ENCODE measurements around the gene SESTD1. TPM values are rescaled to one million over a fixed set of nuclear protein-coding genes. Genes with fewer than 3 reads are reported as not detected.

The SESTD1 gene
- total and polyA plus RNA-seq, 2 of the 13 experiments (the other 11 are each of a cell fraction or from before 2014, with no cell fraction given) = 74.4 to 101 TPM

DNA sequence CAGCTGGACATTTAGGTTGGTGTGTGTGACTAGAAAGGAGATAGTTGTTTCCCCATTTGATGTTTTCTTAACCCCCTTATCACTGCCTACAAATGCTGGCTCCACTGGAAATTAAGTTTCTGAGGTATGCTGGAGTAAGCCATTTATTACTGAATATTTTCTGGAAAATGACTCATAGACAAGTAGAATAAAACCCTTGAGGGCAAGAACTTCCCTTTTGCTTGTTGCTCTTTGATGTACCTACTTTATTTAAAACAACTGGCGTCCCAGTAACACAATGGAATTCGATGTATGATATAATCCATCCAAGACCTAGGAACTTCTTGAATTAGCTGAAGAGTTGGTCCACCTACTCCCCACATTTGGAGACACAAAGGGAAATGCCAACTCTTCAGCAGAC lies 33.3 kb upstream of the SESTD1 start:
- Histone ChIP-seq H2AFZ (ENCODE audit: low read length) (no peak overlapping the region), H3K79me2 (ENCODE audit: insufficient read depth, low read length) (no peaks in the 10 kb centered on the region), H3K36me3 (replicated peaks in 1 of 2; ENCODE audit: control insufficient read depth in 1 of 2, insufficient read depth in 2 of 2, low read length in 2 of 2) (no peaks in the 10 kb centered on the region), H3K4me3 (replicated peaks in 1 of 3; ENCODE audit: insufficient read depth in 1 of 3, low read depth in 2 of 3, low read length in 3 of 3) (no peak overlapping the region), H3K9me3 (ENCODE audit: low read length) (peaks cover 9% of the 10 kb centered on the region; the same call in 1 of the 2 replicates), H3K4me2 (ENCODE audit: low read depth, low read length) (no peak overlapping the region), H3K27ac (ENCODE audit: extremely low read length, insufficient read depth, low read length) (no peak overlapping the region), H4K20me1 (ENCODE audit: insufficient read depth, low read length) (no peaks in the 10 kb centered on the region), H3K27me3 (ENCODE audit: control insufficient read depth in 1 of 2, insufficient read depth in 2 of 2, low read length in 2 of 2) (peaks cover 0 to 10% of the 10 kb centered on the region in 2 experiments; a peak in 2 of 5 replicates), H3K9ac (ENCODE audit: insufficient read depth, low read depth, low read length) (no peak overlapping the region), H3K4me1 (ENCODE audit: insufficient read depth, low read length) (no peaks in the 10 kb centered on the region)
- 2% methylated on average over 2 of the region's 2 CpGs for WGBS (ENCODE audit: low lambda C conversion rate)
- FAIRE-seq (no peak), ATAC-seq (no peak), DNase-seq (ENCODE audit: low spot score) (no peak)
- POLR2A ChIA-PET = no interaction called here
- in situ Hi-C loops (cut with HindIII; ENCODE audit: extremely low pct_ligation_motif_present, low pct_unique_long_range_greater_than_20kb) = no loop called here
- no peak for TF ChIP-seq ZNF260 (CRISPR knock-in tag; IDR thresholded peaks at IDR 0.05; ENCODE audit: borderline replicate concordance, low read depth)
- TF ChIP-seq HNRNPK (IDR thresholded peaks at IDR 0.05; ENCODE audit: low read depth, low read length, poor library complexity, severe bottlenecking) = no peak
- no peak for TF ChIP-seq NR2C2 (CRISPR knock-in tag; IDR thresholded peaks at IDR 0.05; ENCODE audit: borderline replicate concordance)
- TF ChIP-seq ZBTB1 (CRISPR knock-in tag; IDR thresholded peaks at IDR 0.05; ENCODE audit: borderline replicate concordance) = no peak
- TF ChIP-seq PHB2 (IDR thresholded peaks at IDR 0.05; ENCODE audit: partially characterized antibody) = no peak
- TF ChIP-seq, protein P1, sequence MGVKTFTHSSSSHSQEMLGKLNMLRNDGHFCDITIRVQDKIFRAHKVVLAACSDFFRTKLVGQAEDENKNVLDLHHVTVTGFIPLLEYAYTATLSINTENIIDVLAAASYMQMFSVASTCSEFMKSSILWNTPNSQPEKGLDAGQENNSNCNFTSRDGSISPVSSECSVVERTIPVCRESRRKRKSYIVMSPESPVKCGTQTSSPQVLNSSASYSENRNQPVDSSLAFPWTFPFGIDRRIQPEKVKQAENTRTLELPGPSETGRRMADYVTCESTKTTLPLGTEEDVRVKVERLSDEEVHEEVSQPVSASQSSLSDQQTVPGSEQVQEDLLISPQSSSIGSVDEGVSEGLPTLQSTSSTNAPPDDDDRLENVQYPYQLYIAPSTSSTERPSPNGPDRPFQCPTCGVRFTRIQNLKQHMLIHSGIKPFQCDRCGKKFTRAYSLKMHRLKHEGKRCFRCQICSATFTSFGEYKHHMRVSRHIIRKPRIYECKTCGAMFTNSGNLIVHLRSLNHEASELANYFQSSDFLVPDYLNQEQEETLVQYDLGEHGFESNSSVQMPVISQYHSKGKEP (CRISPR knock-in tag; IDR thresholded peaks at IDR 0.05) = no peak
- TF ChIP-seq, protein P2, sequence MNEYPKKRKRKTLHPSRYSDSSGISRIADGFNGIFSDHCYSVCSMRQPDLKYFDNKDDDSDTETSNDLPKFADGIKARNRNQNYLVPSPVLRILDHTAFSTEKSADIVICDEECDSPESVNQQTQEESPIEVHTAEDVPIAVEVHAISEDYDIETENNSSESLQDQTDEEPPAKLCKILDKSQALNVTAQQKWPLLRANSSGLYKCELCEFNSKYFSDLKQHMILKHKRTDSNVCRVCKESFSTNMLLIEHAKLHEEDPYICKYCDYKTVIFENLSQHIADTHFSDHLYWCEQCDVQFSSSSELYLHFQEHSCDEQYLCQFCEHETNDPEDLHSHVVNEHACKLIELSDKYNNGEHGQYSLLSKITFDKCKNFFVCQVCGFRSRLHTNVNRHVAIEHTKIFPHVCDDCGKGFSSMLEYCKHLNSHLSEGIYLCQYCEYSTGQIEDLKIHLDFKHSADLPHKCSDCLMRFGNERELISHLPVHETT (CRISPR knock-in tag; conservative IDR thresholded peaks at IDR 0.05) = no peak
- TF ChIP-seq FOXJ3 (CRISPR knock-in tag; IDR thresholded peaks at IDR 0.05; ENCODE audit: borderline replicate concordance) = no peak
- TF ChIP-seq MEIS1 (CRISPR knock-in tag; IDR thresholded peaks at IDR 0.05; ENCODE audit: borderline replicate concordance) = no peak
- no peak for TF ChIP-seq REPIN1 (CRISPR knock-in tag; IDR thresholded peaks at IDR 0.05; ENCODE audit: borderline replicate concordance, low read depth)
- TF ChIP-seq, protein P3, sequence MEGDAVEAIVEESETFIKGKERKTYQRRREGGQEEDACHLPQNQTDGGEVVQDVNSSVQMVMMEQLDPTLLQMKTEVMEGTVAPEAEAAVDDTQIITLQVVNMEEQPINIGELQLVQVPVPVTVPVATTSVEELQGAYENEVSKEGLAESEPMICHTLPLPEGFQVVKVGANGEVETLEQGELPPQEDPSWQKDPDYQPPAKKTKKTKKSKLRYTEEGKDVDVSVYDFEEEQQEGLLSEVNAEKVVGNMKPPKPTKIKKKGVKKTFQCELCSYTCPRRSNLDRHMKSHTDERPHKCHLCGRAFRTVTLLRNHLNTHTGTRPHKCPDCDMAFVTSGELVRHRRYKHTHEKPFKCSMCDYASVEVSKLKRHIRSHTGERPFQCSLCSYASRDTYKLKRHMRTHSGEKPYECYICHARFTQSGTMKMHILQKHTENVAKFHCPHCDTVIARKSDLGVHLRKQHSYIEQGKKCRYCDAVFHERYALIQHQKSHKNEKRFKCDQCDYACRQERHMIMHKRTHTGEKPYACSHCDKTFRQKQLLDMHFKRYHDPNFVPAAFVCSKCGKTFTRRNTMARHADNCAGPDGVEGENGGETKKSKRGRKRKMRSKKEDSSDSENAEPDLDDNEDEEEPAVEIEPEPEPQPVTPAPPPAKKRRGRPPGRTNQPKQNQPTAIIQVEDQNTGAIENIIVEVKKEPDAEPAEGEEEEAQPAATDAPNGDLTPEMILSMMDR (CRISPR knock-in tag; IDR thresholded peaks at IDR 0.05) = no peak
- no peak for TF ChIP-seq AHR (CRISPR knock-in tag; IDR thresholded peaks at IDR 0.05)
- TF ChIP-seq, protein P4, sequence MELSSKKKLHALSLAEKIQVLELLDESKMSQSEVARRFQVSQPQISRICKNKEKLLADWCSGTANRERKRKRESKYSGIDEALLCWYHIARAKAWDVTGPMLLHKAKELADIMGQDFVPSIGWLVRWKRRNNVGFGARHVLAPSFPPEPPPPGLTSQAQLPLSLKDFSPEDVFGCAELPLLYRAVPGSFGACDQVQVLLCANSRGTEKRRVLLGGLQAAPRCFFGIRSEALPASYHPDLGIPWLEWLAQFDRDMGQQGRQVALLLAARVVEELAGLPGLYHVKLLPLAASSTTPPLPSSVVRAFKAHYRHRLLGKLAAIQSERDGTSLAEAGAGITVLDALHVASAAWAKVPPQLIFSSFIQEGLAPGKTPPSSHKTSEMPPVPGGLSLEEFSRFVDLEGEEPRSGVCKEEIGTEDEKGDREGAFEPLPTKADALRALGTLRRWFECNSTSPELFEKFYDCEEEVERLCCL (CRISPR knock-in tag; IDR thresholded peaks at IDR 0.05; ENCODE audit: borderline replicate concordance) = no peak
- no peak for TF ChIP-seq ZNF605 (CRISPR knock-in tag; IDR thresholded peaks at IDR 0.05)
- TF ChIP-seq IRF2 (CRISPR knock-in tag; IDR thresholded peaks at IDR 0.05) = no peak
- no peak for TF ChIP-seq RFX5 (IDR thresholded peaks at IDR 0.05; ENCODE audit: low read depth, low read length)
- no peak for TF ChIP-seq ZNF713 (CRISPR knock-in tag; IDR thresholded peaks at IDR 0.05)
- TF ChIP-seq ZNF34 (CRISPR knock-in tag; IDR thresholded peaks at IDR 0.05; ENCODE audit: borderline replicate concordance) = no peak
- no TSS peak for BruUV-seq (replicated peaks)
- CTCF ChIA-PET (ENCODE audit: low intra/inter-chr PET ratio, low total read pairs) = no interaction called here
- intact Hi-C loops (cut with micrococcal nuclease; ENCODE audit: unreplicated experiment) = no loop called here

All from HepG2 (cell line).